Smooth muscle cell (in vitro differentiated cells): ENCODE measurements around the gene TCF25. TPM values are rescaled to one million over a fixed set of nuclear protein-coding genes. Genes with fewer than 3 reads are reported as not detected.

Source experiments
- DNase-seq: peaks from one replicate; lab custom pipeline; 2025; ENCODE audit not compliant: unreplicated experiment; lab: John Stamatoyannopoulos, UW
- H2AFZ ChIP-seq: fragments of 200-600 bp; sonication (generic); 2 replicates; pipeline ENCODE4 v1.6.0; 2016; ENCODE audit warnings: antibody characterized with exemption, low read depth, mild to moderate bottlenecking
- H3F3A ChIP-seq: fragments of 200-600 bp; sonication (generic); 2 replicates; pipeline ENCODE4 v1.6.0; 2017; ENCODE audit warnings: antibody characterized with exemption, low read depth
- H3K27ac ChIP-seq: fragments of 200-600 bp; sonication (generic); 2 replicates; pipeline ENCODE4 v1.5.1; 2016; ENCODE audit warnings: low read depth, mild to moderate bottlenecking
- H3K27me3 ChIP-seq: fragments of 200-600 bp; sonication (generic); 2 replicates; pipeline ENCODE4 v1.6.1; 2016; ENCODE audit warnings: low read depth, mild to moderate bottlenecking
- H3K36me3 ChIP-seq: fragments of 200-600 bp; sonication (generic); 2 replicates; pipeline ENCODE4 v1.5.1; 2016; ENCODE audit warnings: low read depth
- H3K4me1 ChIP-seq: fragments of 200-600 bp; sonication (generic); 2 replicates; pipeline ENCODE4 v1.5.1; 2016; ENCODE audit warnings: low read depth
- H3K4me2 ChIP-seq: fragments of 200-600 bp; sonication (generic); 2 replicates; pipeline ENCODE4 v1.6.0; 2016; ENCODE audit warnings: mild to moderate bottlenecking
- H3K4me3 ChIP-seq: fragments of 200-600 bp; sonication (generic); 2 replicates; pipeline ENCODE4 v1.5.1; 2016; ENCODE audit warnings: mild to moderate bottlenecking
- H3K79me2 ChIP-seq: fragments of 200-600 bp; sonication (generic); 2 replicates; pipeline ENCODE4 v1.6.0; 2016; ENCODE audit warnings: low read depth, mild to moderate bottlenecking
- H3K9ac ChIP-seq: fragments of 200-600 bp; sonication (generic); 2 replicates; pipeline ENCODE4 v1.6.0; 2016; ENCODE audit warnings: low read depth
- H3K9me3 ChIP-seq: fragments of 200-600 bp; sonication (generic); replicated peaks from 2 replicates; pipeline ENCODE4 v1.5.1; 2016; ENCODE audit warnings: low read depth
- H4K20me1 ChIP-seq: fragments of 200-600 bp; sonication (generic); 2 replicates; pipeline ENCODE4 v1.6.0; 2016; ENCODE audit warnings: low read depth
- WGBS: methylation state at CpG from one replicate; pipeline ENCODE4 v1.1.7; 2016; ENCODE audit warnings: low lambda C conversion rate; 5-methylcytosine and 5-hydroxymethylcytosine counted together
- polyA plus RNA-seq: library from polyadenylated mRNA; unstranded; fragments of >200 nt; fragmentation: Nextera tagmentation; extraction: Ambion mirVana; gene quantifications from 2 replicates; pipeline ENCODE4 v1.2.1, GENCODE V29; 2016
- total RNA-seq: library from RNA; depleted of rRNA; stranded (reverse); fragments of >200 nt; gene quantifications from 2 replicates; pipeline ENCODE4 v1.2.3, GENCODE V29; 2014
- TF ChIP-seq, protein P1 (sequence below): fragments of 200-600 bp; sonication (generic); IDR thresholded peaks from 2 replicates; pipeline ENCODE4 v1.5.1; 2017; ENCODE audit warnings: borderline replicate concordance, mild to moderate bottlenecking, antibody characterized with exemption; ENCODE audit not compliant: insufficient read depth, poor library complexity, severe bottlenecking

The TCF25 gene
- total and polyA plus RNA-seq, 2 experiments from 2014 or later: 99.8 to 174 TPM

- H3K27ac ChIP-seq: no peak overlapping the region
- no peak overlapping the region for H2AFZ ChIP-seq
- 98% methylated on average over 11 of the region's 13 CpGs for WGBS
- H3K9ac ChIP-seq: no peak overlapping the region
- no peak overlapping the region for H3K4me3 ChIP-seq
- TF ChIP-seq, protein P1, sequence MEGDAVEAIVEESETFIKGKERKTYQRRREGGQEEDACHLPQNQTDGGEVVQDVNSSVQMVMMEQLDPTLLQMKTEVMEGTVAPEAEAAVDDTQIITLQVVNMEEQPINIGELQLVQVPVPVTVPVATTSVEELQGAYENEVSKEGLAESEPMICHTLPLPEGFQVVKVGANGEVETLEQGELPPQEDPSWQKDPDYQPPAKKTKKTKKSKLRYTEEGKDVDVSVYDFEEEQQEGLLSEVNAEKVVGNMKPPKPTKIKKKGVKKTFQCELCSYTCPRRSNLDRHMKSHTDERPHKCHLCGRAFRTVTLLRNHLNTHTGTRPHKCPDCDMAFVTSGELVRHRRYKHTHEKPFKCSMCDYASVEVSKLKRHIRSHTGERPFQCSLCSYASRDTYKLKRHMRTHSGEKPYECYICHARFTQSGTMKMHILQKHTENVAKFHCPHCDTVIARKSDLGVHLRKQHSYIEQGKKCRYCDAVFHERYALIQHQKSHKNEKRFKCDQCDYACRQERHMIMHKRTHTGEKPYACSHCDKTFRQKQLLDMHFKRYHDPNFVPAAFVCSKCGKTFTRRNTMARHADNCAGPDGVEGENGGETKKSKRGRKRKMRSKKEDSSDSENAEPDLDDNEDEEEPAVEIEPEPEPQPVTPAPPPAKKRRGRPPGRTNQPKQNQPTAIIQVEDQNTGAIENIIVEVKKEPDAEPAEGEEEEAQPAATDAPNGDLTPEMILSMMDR: no peak
- no peaks in the 10 kb centered on the region for H3K9me3 ChIP-seq
- no peaks in the 10 kb centered on the region for H3K36me3 ChIP-seq
- H3K27me3 ChIP-seq: no peaks in the 10 kb centered on the region
- DNase-seq: no peak
- no peaks in the 10 kb centered on the region for H3K4me1 ChIP-seq
- no peak overlapping the region for H3K4me2 ChIP-seq
- H3K79me2 ChIP-seq: peaks cover 4% of the 10 kb centered on the region
- peaks cover 57% of the 10 kb centered on the region for H4K20me1 ChIP-seq
- H3F3A ChIP-seq: peaks cover 8% of the 10 kb centered on the region
Observed at GRCh38 chr16:89936034-89936433, 62.6 kb downstream of the TCF25 start.

- TF ChIP-seq, protein P1: no peak
- peaks cover 6% of the 10 kb centered on the region for H3F3A ChIP-seq
- H3K4me2 ChIP-seq: no peak overlapping the region
- no peaks in the 10 kb centered on the region for H3K4me1 ChIP-seq
- H3K9me3 ChIP-seq: no peaks in the 10 kb centered on the region
- no peak overlapping the region for H3K27ac ChIP-seq
- WGBS: 95% methylated on average over 13 of the region's 14 CpGs
- no peaks in the 10 kb centered on the region for H3K27me3 ChIP-seq
- no peak overlapping the region for H3K9ac ChIP-seq
- H3K36me3 ChIP-seq: no peaks in the 10 kb centered on the region
- no peak overlapping the region for H2AFZ ChIP-seq
- peaks cover 4% of the 10 kb centered on the region for H3K79me2 ChIP-seq
- H4K20me1 ChIP-seq: peaks cover 52% of the 10 kb centered on the region
- no peak for DNase-seq
- H3K4me3 ChIP-seq: no peak overlapping the region
Observed at GRCh38 chr16:89936508-89936907, 63.1 kb downstream of the TCF25 start.

DNA sequence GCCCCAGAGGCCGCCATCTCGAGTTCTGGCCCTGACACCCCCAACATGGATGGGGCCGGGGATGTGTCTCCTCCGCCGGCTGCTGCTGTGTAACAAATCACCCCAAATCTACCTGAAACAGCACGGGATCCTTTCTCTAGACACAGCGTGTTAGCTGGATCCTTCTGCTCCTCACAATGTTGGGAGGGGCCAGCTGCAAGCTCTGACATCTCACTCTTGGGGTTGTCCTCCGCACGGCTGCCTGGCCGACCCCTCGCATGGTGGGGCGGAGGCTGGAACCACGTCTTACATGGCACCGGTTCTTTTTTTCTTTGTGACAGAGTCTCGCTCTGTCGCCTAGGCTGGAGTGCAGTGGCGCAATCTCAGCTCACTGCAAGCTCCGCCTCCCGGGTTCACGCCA, 63.6 kb downstream of the TCF25 start:
- no peak overlapping the region for H2AFZ ChIP-seq
- no peaks in the 10 kb centered on the region for H3K4me1 ChIP-seq
- peaks cover 47% of the 10 kb centered on the region for H4K20me1 ChIP-seq
- no peaks in the 10 kb centered on the region for H3K9me3 ChIP-seq
- no peak overlapping the region for H3K4me2 ChIP-seq
- no peak overlapping the region for H3K9ac ChIP-seq
- H3K36me3 ChIP-seq: no peaks in the 10 kb centered on the region
- H3K27me3 ChIP-seq: no peaks in the 10 kb centered on the region
- H3K4me3 ChIP-seq: no peak overlapping the region
- no peak for DNase-seq
- H3K27ac ChIP-seq: no peak overlapping the region
- H3F3A ChIP-seq: peaks cover 1% of the 10 kb centered on the region
- peaks cover 4% of the 10 kb centered on the region for H3K79me2 ChIP-seq
- TF ChIP-seq, protein P1: no peak
- 98% methylated on average over 20 of the region's 20 CpGs for WGBS

- H3K27me3 ChIP-seq: no peaks in the 10 kb centered on the region
- DNase-seq: no peak
- TF ChIP-seq, protein P1: no peak
- no peaks in the 10 kb centered on the region for H3K79me2 ChIP-seq
- no peaks in the 10 kb centered on the region for H3F3A ChIP-seq
- H3K4me1 ChIP-seq: no peaks in the 10 kb centered on the region
- no peak overlapping the region for H3K4me3 ChIP-seq
- no peak overlapping the region for H3K9ac ChIP-seq
- H4K20me1 ChIP-seq: peaks cover 34% of the 10 kb centered on the region
- no peak overlapping the region for H3K4me2 ChIP-seq
- no peaks in the 10 kb centered on the region for H3K9me3 ChIP-seq
- H2AFZ ChIP-seq: no peak overlapping the region
- H3K27ac ChIP-seq: no peak overlapping the region
- 94% methylated on average over 21 of the region's 21 CpGs for WGBS
- H3K36me3 ChIP-seq: no peaks in the 10 kb centered on the region
Observed at GRCh38 chr16:89938175-89938885, 64.9 kb downstream of the TCF25 start.
